ENCODE results near the gene TRMT5. TPM values are rescaled to one million over a fixed set of nuclear protein-coding genes. Genes with fewer than 3 reads are reported as not detected.

The TRMT5 gene
- total and polyA plus RNA-seq, 8 donors, result 2.3 to 10.0 (median 6.9) TPM

DNA sequence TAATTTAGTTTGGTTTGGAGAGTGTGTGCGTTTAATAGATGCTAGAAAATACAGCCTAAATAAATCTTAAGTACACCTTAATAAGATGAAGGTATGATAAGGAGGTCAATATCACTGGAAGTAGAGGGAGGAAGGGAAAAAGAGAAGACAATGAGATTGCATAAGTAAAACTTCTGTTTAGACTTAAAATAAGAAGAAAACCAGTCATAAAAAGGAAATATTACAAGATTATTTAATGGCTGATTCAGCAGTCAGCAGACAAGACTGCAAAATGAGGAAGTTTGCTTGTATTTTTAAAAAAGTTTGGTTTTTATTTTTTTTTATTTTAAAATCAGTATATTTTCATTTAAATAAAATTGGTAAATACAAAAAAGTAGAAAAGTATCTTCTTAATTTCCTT is 3.3 kb upstream of the TRMT5 start:
- ATAC-seq (no peak), FAIRE-seq (no peak), DNase-seq (no peak)
- no peak overlapping the region for H3K4me3 ChIP-seq
- intact Hi-C loops (cut with DNase I), result no loop called here
- WGBS, 2 donors, result 88 to 92% methylated on average over 1 of the region's 1 CpG
- no peaks in the 10 kb centered on the region for H3K36me3 ChIP-seq
- no peak overlapping the region for H3K27ac ChIP-seq
- peaks cover 0 to 6% (median 0%) of the 10 kb centered on the region in 3 donors for H3K4me1 ChIP-seq
- H3K9me3 ChIP-seq, result no peaks in the 10 kb centered on the region
- no peaks in the 10 kb centered on the region for H3K27me3 ChIP-seq
- TF ChIP-seq, protein P1, sequence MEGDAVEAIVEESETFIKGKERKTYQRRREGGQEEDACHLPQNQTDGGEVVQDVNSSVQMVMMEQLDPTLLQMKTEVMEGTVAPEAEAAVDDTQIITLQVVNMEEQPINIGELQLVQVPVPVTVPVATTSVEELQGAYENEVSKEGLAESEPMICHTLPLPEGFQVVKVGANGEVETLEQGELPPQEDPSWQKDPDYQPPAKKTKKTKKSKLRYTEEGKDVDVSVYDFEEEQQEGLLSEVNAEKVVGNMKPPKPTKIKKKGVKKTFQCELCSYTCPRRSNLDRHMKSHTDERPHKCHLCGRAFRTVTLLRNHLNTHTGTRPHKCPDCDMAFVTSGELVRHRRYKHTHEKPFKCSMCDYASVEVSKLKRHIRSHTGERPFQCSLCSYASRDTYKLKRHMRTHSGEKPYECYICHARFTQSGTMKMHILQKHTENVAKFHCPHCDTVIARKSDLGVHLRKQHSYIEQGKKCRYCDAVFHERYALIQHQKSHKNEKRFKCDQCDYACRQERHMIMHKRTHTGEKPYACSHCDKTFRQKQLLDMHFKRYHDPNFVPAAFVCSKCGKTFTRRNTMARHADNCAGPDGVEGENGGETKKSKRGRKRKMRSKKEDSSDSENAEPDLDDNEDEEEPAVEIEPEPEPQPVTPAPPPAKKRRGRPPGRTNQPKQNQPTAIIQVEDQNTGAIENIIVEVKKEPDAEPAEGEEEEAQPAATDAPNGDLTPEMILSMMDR (IDR thresholded peaks at IDR 0.05), result no peak

DNA sequence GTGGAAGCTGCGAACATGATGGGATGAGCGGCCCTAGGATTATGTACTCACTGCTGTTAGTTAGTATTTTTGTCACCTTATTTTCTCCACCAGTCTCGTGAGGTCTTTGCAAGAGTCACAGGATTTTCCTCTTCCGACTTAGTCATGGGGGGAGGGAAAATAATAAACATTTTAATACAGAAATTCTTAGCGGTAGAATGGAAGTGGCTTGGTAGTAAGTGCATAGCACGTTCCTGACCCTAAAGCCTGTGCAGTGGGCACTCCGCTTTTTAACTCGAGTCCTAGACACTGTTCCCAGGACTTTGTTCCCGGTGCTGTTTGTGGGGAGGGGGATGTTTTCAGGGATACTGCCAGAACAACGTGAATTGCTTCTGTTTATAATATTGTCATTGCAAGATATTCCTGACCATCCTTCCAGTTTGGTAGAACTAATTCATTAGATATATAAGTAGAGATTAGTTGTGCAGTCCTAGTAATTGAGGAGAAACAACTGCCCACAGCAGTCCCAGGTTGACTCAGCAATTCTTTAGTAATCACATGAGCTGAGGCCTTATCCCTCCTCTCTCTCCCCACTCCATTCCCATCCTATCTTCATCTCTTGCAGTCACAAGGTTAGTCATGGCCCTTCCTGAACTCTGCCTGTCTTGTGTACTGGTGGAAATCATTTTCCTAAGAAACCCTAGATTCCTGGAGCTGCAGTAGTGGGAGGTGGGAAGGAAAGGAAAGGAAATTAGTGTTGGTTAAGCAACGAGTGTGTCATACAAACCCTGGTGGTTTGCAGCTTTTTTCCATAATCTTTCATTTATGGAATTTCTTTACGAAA is 965 bp upstream of the TRMT5 start:
- FAIRE-seq (no peak), ATAC-seq (peak in 2 of 4 donors; percentile 40 to 50), DNase-seq (no peak)
- Histone ChIP-seq H3K36me3 (no peaks in the 10 kb centered on the region), H3K4me3 (peak overlapping the region; percentile 65 to 93 (median 80)), H3K9me3 (no peaks in the 10 kb centered on the region), H3K27ac (peak overlapping the region in 2 of 4 donors; percentile 72 to 77), H3K27me3 (no peaks in the 10 kb centered on the region), H3K4me1 (peaks cover 0 to 10% (median 6%) of the 10 kb centered on the region in 3 donors)
- 9 to 12% methylated on average over 12 of the region's 12 CpGs for whole genome bisulfite sequencing, 2 donors
- intact Hi-C loops (cut with DNase I), result no loop called here
- TF ChIP-seq, protein P1 (IDR thresholded peaks at IDR 0.05), result no peak

DNA sequence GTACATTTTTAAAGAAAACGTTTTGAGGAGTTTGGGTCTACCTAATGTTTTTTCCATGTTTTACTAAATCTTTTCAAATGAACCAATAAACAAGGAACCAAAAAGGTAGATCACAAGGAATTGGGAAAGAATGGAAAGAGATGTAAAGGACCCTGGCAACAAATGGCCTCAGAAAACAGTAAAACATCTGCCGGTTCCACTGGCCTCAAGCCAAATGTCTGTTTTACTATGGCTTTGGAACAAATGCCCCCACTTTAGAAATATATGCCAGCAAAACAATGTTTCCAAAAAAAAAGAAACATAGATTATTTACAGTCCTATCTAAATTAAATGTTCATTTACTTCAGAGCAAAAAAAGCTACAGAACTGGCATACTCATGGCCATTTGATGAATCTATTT is 3.0 kb downstream of the TRMT5 start:
- ATAC-seq, result no peak
- Histone ChIP-seq H3K4me1 (peaks cover 0 to 10% (median 6%) of the 10 kb centered on the region in 3 donors), H3K27ac (no peak overlapping the region), H3K36me3 (peaks cover 0 to 6% (median 0%) of the 10 kb centered on the region in 3 donors), H3K4me3 (no peak overlapping the region), H3K27me3 (no peaks in the 10 kb centered on the region), H3K9me3 (no peaks in the 10 kb centered on the region)
- TF ChIP-seq, protein P1 (IDR thresholded peaks at IDR 0.05), result no peak
- no peak for FAIRE-seq
- intact Hi-C loops (cut with DNase I), result no loop called here
- WGBS, 2 donors, result 50 to 56% methylated on average over 2 of the region's 2 CpGs
- DNase-seq, result no peak

DNA sequence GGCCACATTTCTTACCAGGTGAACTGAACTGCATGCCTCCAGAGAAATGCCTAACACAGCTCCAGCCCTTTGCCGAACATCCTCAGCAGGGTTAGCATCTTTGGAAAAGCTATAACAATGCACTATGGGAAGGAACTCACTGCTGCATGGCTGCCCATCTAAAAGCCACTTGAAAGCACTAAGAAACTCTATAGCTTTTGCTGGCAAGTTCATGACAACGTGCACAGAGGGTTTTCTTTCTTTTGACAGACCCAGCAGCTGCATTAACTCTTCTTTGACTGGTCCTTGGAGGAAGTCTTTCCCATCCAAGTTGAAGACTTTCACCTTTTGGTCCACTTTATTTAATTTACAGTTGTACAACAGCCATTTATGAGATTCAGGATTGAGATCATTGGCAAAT is 5.3 kb downstream of the TRMT5 start:
- no peak overlapping the region for H3K4me3 ChIP-seq
- intact Hi-C loops (cut with DNase I), result no loop called here
- 49 to 50% methylated on average over 2 of the region's 2 CpGs for whole genome bisulfite sequencing, 2 donors
- no peaks in the 10 kb centered on the region for H3K9me3 ChIP-seq
- no peak for DNase-seq
- no peak for ATAC-seq
- H3K4me1 ChIP-seq, result peaks cover 0 to 10% (median 6%) of the 10 kb centered on the region in 3 donors
- no peaks in the 10 kb centered on the region for H3K27me3 ChIP-seq
- TF ChIP-seq, protein P1 (IDR thresholded peaks at IDR 0.05), result no peak
- peaks cover 0 to 6% (median 0%) of the 10 kb centered on the region in 3 donors for H3K36me3 ChIP-seq
- no peak for FAIRE-seq
- H3K27ac ChIP-seq, result no peak overlapping the region

DNA sequence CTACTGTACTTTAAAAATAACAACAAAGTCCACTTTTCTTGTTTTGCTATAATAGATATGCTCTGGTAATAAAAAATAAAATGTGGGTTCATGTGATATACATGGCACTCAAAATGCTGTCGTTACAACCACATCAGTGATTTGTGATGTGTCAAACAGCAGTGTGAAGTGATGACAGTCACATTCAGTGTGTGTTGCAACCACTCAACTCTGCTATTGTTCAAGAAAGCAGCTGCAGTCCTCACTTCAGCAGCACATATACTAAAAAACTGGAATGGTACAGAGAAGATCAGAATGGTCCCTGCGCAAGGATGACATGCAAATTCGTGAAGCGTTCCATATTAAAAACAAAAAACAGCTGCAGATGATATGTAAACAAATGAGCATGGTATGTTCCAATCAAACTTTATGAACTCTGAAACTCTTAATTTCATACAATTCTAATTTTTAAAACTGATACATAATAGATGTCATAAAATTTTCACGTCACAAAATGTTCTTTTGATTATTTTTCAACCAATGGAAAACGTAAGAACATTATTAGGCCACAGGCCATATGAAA is 6.7 kb downstream of the TRMT5 start:
- intact Hi-C loops (cut with DNase I), result no loop called here

More for the DNA sequence above, 6.7 kb downstream of the TRMT5 start:
- Histone ChIP-seq H3K9me3 (no peaks in the 10 kb centered on the region), H3K27me3 (no peaks in the 10 kb centered on the region), H3K4me3 (no peak overlapping the region), H3K36me3 (peaks cover 0 to 6% (median 0%) of the 10 kb centered on the region in 3 donors), H3K27ac (no peak overlapping the region), H3K4me1 (peaks cover 0 to 10% (median 0%) of the 10 kb centered on the region in 3 donors)
- FAIRE-seq (no peak), DNase-seq (no peak), ATAC-seq (no peak)
- 87 to 92% methylated on average over 6 of the region's 6 CpGs for WGBS, 2 donors
- TF ChIP-seq, protein P1 (IDR thresholded peaks at IDR 0.05), result no peak
